GM10266 (cell line): ENCODE data around the gene PCYOX1L.

Source experiments
- DNase-seq: peaks from one replicate; pipeline ENCODE4 v3.0.0; 2012; ENCODE audit errors: extremely low spot score
- CTCF ChIP-seq: IDR thresholded peaks from 2 replicates; pipeline ENCODE4 v1.5.1; 2012; ENCODE audit warnings: mild to moderate bottlenecking, low read depth; ENCODE audit not compliant: control insufficient read depth, insufficient read depth; ENCODE audit errors: missing control alignments

Gene PCYOX1L

GRCh38 chr5:149413477-149414210, 55.8 kb downstream of the PCYOX1L start:
- DNase-seq, result no peak
- no peak for TF ChIP-seq CTCF

GRCh38 chr5:149414405-149415065, 56.7 kb downstream of the PCYOX1L start:
- DNase-seq, result no peak
- no peak for TF ChIP-seq CTCF

- TF ChIP-seq CTCF, result no peak
- DNase-seq, result no peak
Measured at GRCh38 chr5:149415066-149415967, 57.5 kb downstream of the PCYOX1L start.

GRCh38 chr5:149416987-149417710, 59.3 kb downstream of the PCYOX1L start:
- no peak for DNase-seq
- TF ChIP-seq CTCF, result no peak

GRCh38 chr5:149417711-149418368, 60.0 kb downstream of the PCYOX1L start:
- TF ChIP-seq CTCF, result no peak

GRCh38 chr5:149418910-149419531, 61.2 kb downstream of the PCYOX1L start:
- DNase-seq, result no peak
- no peak for TF ChIP-seq CTCF

More at GRCh38 chr5:149417711-149418368, 60.0 kb downstream of the PCYOX1L start:
- DNase-seq, result no peak
